HCT116 (cell line): Measurements from ENCODE around the gene C11orf58.
A peak's percentile ranks its signal among the peaks of the same experiment; 100 is the strongest.

ENCODE experiments used
- ATF3 ChIP-seq: IDR thresholded peaks from 2 replicates; pipeline ENCODE4 v1.6.1; 2012
- CTCF ChIP-seq, 3 experiments: fragments of 200-600 bp in 1 of 3; sonication (generic) in 1 of 3; IDR thresholded peaks in 2 of 3; conservative IDR thresholded peaks in 1 of 3; 2 replicates each; pipeline ENCODE4 v1.5.1; 2012 to 2017; ENCODE audit warnings: low read depth in 2 of 3, low read length in 2 of 3, antibody characterized with exemption in 1 of 3, borderline replicate concordance in 1 of 3, control low read depth in 1 of 3, mild to moderate bottlenecking in 1 of 3, mixed read lengths in 1 of 3, mixed run types in 1 of 3, moderate library complexity in 1 of 3; ENCODE audit not compliant: insufficient read depth in 1 of 3
- EZH2 ChIP-seq: fragments of 200-600 bp; sonication (generic); IDR thresholded peaks from 2 replicates; pipeline ENCODE4 v1.6.1; 2017; ENCODE audit warnings: antibody characterized with exemption, mixed run types
- EZH2phosphoT487 ChIP-seq: fragments of 200-600 bp; IDR thresholded peaks from 2 replicates; pipeline ENCODE4 v1.6.1; 2018; ENCODE audit warnings: antibody characterized with exemption, borderline replicate concordance
- FOSL1 ChIP-seq: IDR thresholded peaks from 2 replicates; pipeline ENCODE4 v1.6.1; 2012; ENCODE audit warnings: low read depth
- RAD21 ChIP-seq: IDR thresholded peaks from 2 replicates; pipeline ENCODE4 v1.6.1; 2012; ENCODE audit warnings: low read depth, mild to moderate bottlenecking

GRCh38 chr11:16788141-16789062, 50.0 kb downstream of the C11orf58 start:
- no peak for TF ChIP-seq EZH2
- no peak for TF ChIP-seq EZH2phosphoT487
- peak; percentile 72 to 99 (median 98) for TF ChIP-seq CTCF (IDR thresholded peaks at IDR 0.05 in 2 of 3, conservative IDR thresholded peaks at IDR 0.05 in 1 of 3; ENCODE audit: borderline replicate concordance in 1 of 3, insufficient read depth in 1 of 3, low read depth in 2 of 3, low read length in 2 of 3)
- TF ChIP-seq ATF3: no peak
- peak; percentile 88 for TF ChIP-seq FOSL1
- peak; percentile 81 for TF ChIP-seq RAD21
